Gastrocnemius medialis (tissue), 4 donors: ENCODE measurements around the gene WDFY4. TPM values are rescaled to one million over a fixed set of nuclear protein-coding genes. Genes with fewer than 3 reads are reported as not detected.

Source experiments
- ATAC-seq, 2 donors: fragments of 150-250 bp; one replicate each; pipeline ENCODE4 v1.9.1; 2016
- DNase-seq, 2 donors: peaks; one replicate each; pipeline ENCODE4 v3.0.0-alpha.2; 2019
- H3K27ac ChIP-seq, 4 donors: fragments of 200-600 bp; sonication (generic); 1 replicate in 1 of 4; 2 replicates in 3 of 4; pipeline ENCODE4 v1.5.1; 2016 to 2018; ENCODE audit warnings: mild to moderate bottlenecking in 2 of 4, moderate library complexity in 1 of 4
- H3K27me3 ChIP-seq, 3 donors: fragments of 200-600 bp; sonication (generic) in 2 of 3; 1 replicate in 1 of 3; 2 replicates in 2 of 3; pipeline versions ENCODE4 v1.5.1 to v1.6.0; 2016 to 2019; ENCODE audit warnings: mild to moderate bottlenecking in 1 of 3, moderate library complexity in 1 of 3
- H3K36me3 ChIP-seq, 2 donors: fragments of 200-600 bp; sonication (generic) in 1 of 2; one replicate each; pipeline ENCODE4 v1.5.1; 2017 to 2018
- H3K4me1 ChIP-seq, 2 donors: fragments of 200-600 bp; sonication (generic) in 1 of 2; one replicate each; pipeline ENCODE4 v1.5.1; 2016 to 2017; ENCODE audit warnings: mild to moderate bottlenecking in 2 of 2
- H3K4me3 ChIP-seq, 4 donors: fragments of 200-600 bp; sonication (generic) in 3 of 4; 1 replicate in 1 of 4; 2 replicates in 3 of 4; pipeline ENCODE4 v1.5.1; 2016 to 2019; ENCODE audit warnings: mild to moderate bottlenecking in 2 of 4
- H3K9me3 ChIP-seq, 3 donors: fragments of 200-600 bp; sonication (generic) in 2 of 3; 1 replicate in 1 of 3; 2 replicates in 2 of 3; pipeline ENCODE4 v1.5.1; 2016 to 2019
- POLR2A ChIP-seq, 2 donors: fragments of 450-650 bp; IDR thresholded peaks; one replicate each; pipeline ENCODE4 v1.6.1; 2017; ENCODE audit warnings: antibody characterized with exemption in 2 of 2, mild to moderate bottlenecking in 2 of 2, moderate library complexity in 2 of 2
- in situ Hi-C, 4 donors: fragments of 200-750 bp; cut with MboI; loops; one replicate each; pipeline versions ENCODE4 v1.15.0 to v1.8.0; 2017; ENCODE audit warnings: low sequenced_read_pairs in 4 of 4
- intact Hi-C: fragments of 100-400 bp; cut with DNase I; formaldehyde crosslinking; loops from one replicate; pipeline ENCODE4 v1.15.1; 2023; ENCODE audit warnings: low total_unique reads
- total RNA-seq, 4 donors: library from RNA; depleted of rRNA; stranded (reverse); fragments of >200 nt; gene quantifications; one replicate each; pipeline versions ENCODE4 v1.1.0 to v1.2.3, GENCODE V29; 2016
- TF ChIP-seq, protein P1 (sequence below), 5 experiments: fragments of 450-650 bp in 3 of 5; fragments of 200-600 bp in 2 of 5; sonication (generic) in 2 of 5; IDR thresholded peaks in 4 of 5; conservative IDR thresholded peaks in 1 of 5; 1 replicate in 4 of 5; 2 replicates in 1 of 5; pipeline ENCODE4 v1.5.1; 2016 to 2019; ENCODE audit warnings: antibody characterized with exemption in 5 of 5, mild to moderate bottlenecking in 3 of 5, moderate library complexity in 3 of 5

The WDFY4 gene
- total RNA-seq, 4 donors from 2014 or later = 0.29 to 0.94 (median 0.59) TPM

- TF ChIP-seq, protein P1, sequence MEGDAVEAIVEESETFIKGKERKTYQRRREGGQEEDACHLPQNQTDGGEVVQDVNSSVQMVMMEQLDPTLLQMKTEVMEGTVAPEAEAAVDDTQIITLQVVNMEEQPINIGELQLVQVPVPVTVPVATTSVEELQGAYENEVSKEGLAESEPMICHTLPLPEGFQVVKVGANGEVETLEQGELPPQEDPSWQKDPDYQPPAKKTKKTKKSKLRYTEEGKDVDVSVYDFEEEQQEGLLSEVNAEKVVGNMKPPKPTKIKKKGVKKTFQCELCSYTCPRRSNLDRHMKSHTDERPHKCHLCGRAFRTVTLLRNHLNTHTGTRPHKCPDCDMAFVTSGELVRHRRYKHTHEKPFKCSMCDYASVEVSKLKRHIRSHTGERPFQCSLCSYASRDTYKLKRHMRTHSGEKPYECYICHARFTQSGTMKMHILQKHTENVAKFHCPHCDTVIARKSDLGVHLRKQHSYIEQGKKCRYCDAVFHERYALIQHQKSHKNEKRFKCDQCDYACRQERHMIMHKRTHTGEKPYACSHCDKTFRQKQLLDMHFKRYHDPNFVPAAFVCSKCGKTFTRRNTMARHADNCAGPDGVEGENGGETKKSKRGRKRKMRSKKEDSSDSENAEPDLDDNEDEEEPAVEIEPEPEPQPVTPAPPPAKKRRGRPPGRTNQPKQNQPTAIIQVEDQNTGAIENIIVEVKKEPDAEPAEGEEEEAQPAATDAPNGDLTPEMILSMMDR (IDR thresholded peaks at IDR 0.05 in 4 of 5, conservative IDR thresholded peaks at IDR 0.05 in 1 of 5) = no peak
- TF ChIP-seq POLR2A (IDR thresholded peaks at IDR 0.05) = no peak
- Histone ChIP-seq H3K9me3 (no peaks in the 10 kb centered on the region), H3K27me3 (no peaks in the 10 kb centered on the region), H3K27ac (no peak overlapping the region), H3K4me1 (no peaks in the 10 kb centered on the region), H3K4me3 (no peak overlapping the region), H3K36me3 (no peaks in the 10 kb centered on the region)
- in situ Hi-C loops (no loop called here), intact Hi-C loops (no loop called here)
- DNase-seq (no peak), ATAC-seq (no peak)
Observed at GRCh38 chr10:48697821-48698764, 13.4 kb downstream of the WDFY4 start.

DNA sequence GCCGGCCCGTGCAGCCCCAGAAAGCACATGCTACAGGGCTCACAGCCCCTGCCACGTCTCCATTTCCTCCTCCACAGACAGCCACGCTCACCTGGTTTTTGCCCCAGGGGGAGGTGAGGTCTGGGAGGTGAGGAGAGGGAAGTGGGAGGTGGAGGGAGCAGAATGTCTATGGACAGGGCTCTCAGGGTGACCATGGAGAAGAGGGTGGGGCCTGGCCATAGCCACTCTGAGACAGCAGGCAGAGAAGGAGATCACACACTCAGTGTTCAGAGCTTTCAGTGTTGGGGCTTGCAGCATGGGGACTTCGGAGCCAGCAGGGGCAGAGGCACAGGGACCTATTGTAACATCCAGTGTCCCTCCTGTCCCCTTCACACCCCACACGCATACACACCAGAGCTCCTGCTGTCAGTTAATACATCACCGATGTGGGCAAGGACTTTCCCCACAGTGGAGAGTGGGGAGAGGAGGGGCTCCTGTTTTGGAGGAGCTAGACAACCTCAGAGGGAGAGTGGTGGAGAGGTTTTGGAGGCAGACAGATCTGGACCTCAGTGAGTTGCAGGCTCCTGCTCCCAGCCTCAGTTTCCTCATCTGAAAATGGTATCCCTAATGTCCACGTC, 14.4 kb downstream of the WDFY4 start:
- no peak overlapping the region for H3K4me3 ChIP-seq
- H3K9me3 ChIP-seq = no peaks in the 10 kb centered on the region
- TF ChIP-seq, protein P1 (IDR thresholded peaks at IDR 0.05 in 4 of 5, conservative IDR thresholded peaks at IDR 0.05 in 1 of 5) = no peak
- TF ChIP-seq POLR2A (IDR thresholded peaks at IDR 0.05) = no peak
- intact Hi-C loops (no loop called here), in situ Hi-C loops (no loop called here)
- no peaks in the 10 kb centered on the region for H3K4me1 ChIP-seq
- H3K27me3 ChIP-seq = no peaks in the 10 kb centered on the region
- ATAC-seq = no peak
- H3K36me3 ChIP-seq = no peaks in the 10 kb centered on the region
- no peak for DNase-seq
- H3K27ac ChIP-seq = no peak overlapping the region

DNA sequence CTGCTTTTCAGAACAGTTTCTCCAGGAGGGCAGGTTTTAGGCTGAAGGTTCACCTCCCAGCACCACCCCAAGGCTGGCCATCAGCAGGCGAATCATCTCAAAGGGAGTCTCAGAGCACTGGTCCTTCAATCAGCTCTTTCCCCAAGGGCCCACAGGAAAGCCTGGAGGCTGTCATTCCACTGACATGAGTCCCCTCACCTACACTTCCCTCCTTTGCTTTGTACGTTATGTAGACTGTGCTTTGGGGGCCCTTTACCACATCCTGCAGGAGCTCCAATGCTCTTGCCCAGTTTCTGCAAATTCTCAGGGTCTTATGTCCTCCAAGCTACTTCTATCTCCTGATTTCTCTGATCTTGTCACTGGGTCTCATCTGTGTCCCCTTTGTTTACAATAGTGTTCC, 15.4 kb downstream of the WDFY4 start:
- in situ Hi-C loops (no loop called here), intact Hi-C loops (no loop called here)
- no peak overlapping the region for H3K4me3 ChIP-seq
- H3K36me3 ChIP-seq = no peaks in the 10 kb centered on the region
- H3K9me3 ChIP-seq = no peaks in the 10 kb centered on the region
- DNase-seq = no peak
- H3K27ac ChIP-seq = no peak overlapping the region
- TF ChIP-seq, protein P1 (IDR thresholded peaks at IDR 0.05 in 4 of 5, conservative IDR thresholded peaks at IDR 0.05 in 1 of 5) = no peak
- no peak for TF ChIP-seq POLR2A (IDR thresholded peaks at IDR 0.05)
- no peak for ATAC-seq
- H3K27me3 ChIP-seq = no peaks in the 10 kb centered on the region
- no peaks in the 10 kb centered on the region for H3K4me1 ChIP-seq

DNA sequence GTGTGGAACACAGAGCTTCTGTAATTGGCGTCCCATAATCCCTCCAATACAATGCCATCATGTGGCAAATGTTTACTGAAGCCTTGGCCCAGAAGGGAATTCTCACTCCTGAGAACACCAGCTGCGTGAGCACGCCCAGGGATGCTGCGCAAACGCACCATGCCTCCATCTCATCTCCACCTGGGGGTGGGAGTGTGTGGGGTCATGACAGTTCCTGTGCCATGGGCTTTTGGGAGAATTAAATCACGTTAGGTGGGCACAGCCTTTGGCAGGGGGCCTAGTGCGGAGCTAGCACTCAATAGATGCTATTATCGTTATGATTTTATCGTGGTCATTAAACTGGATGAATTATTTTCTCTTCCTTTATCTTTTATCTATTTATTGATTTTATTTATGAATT, 15.8 kb downstream of the WDFY4 start:
- in situ Hi-C loops = no loop called here
- Histone ChIP-seq H3K9me3 (no peaks in the 10 kb centered on the region), H3K27ac (no peak overlapping the region), H3K4me1 (no peaks in the 10 kb centered on the region), H3K36me3 (no peaks in the 10 kb centered on the region), H3K4me3 (no peak overlapping the region), H3K27me3 (no peaks in the 10 kb centered on the region)
- intact Hi-C loops = no loop called here
- ATAC-seq (no peak), DNase-seq (no peak)
- TF ChIP-seq POLR2A (IDR thresholded peaks at IDR 0.05) = no peak
- TF ChIP-seq, protein P1 (IDR thresholded peaks at IDR 0.05 in 4 of 5, conservative IDR thresholded peaks at IDR 0.05 in 1 of 5) = no peak
